AG04450 (cell line): ENCODE measurements around the gene CFB. TPM values are rescaled to one million over a fixed set of nuclear protein-coding genes. Genes with fewer than 3 reads are reported as not detected.
"Not testable (repeated sequence)": the region's sequence is repeated elsewhere in the genome, so short reads cannot be mapped to it uniquely, and the experiment has no call there.

Source experiments
- CTCF ChIA-PET: fragments of 300-600, 350-600 bp; formaldehyde crosslinking; extraction: SDS; loops from one replicate; lab custom pipeline; 2022; ENCODE audit warnings: antibody characterized with exemption, inconsistent platforms; lab: Charles Lee
- POLR2A ChIA-PET: fragments of 350-600 bp; formaldehyde crosslinking; extraction: SDS; loops from one replicate; lab custom pipeline; 2021; ENCODE audit warnings: antibody characterized with exemption, inconsistent platforms; lab: Yijun Ruan, JAX
- DNase-seq: peaks from one replicate; pipeline ENCODE4 v3.0.0-alpha.2; 2011; ENCODE audit warnings: low read depth, low spot score
- H3K27ac ChIP-seq: one replicate; pipeline ENCODE4 v1.5.1; 2012; ENCODE audit warnings: low read depth, low read length, control low read depth
- H3K27me3 ChIP-seq: one replicate; pipeline ENCODE4 v1.6.0; 2012; ENCODE audit warnings: low read length; ENCODE audit not compliant: control insufficient read depth, insufficient read depth
- H3K4me3 ChIP-seq: 2 replicates; pipeline ENCODE4 v1.5.1; 2011; ENCODE audit warnings: mild to moderate bottlenecking, low read depth, low read length, control low read depth
- H3K9me3 ChIP-seq: 2 replicates; pipeline ENCODE4 v1.5.1; 2012; ENCODE audit warnings: low read length; ENCODE audit not compliant: control insufficient read depth, insufficient read depth
- polyA plus RNA-seq: library from polyadenylated mRNA; depleted of rRNA; stranded (reverse); fragments of >200 nt; gene quantifications from 2 replicates; pipeline ENCODE4 v1.2.3, GENCODE V29; 2011
- TF ChIP-seq, protein P1 (sequence below): IDR thresholded peaks from 2 replicates; pipeline ENCODE4 v1.5.1; 2011; ENCODE audit warnings: low read depth, low read length, control low read depth, inconsistent platforms

The CFB gene
- polyA plus RNA-seq, 1 experiment = 14.0 TPM

- H3K4me3 ChIP-seq = no peak overlapping the region
- H3K27ac ChIP-seq = no peak overlapping the region
- ChIA-PET POLR2A (no interaction called here), CTCF (no interaction called here)
- no peak for DNase-seq
- H3K27me3 ChIP-seq = peaks cover 3% of the 10 kb centered on the region
- no peaks in the 10 kb centered on the region; the same call in 1 of the 2 replicates for H3K9me3 ChIP-seq
- TF ChIP-seq, protein P1, sequence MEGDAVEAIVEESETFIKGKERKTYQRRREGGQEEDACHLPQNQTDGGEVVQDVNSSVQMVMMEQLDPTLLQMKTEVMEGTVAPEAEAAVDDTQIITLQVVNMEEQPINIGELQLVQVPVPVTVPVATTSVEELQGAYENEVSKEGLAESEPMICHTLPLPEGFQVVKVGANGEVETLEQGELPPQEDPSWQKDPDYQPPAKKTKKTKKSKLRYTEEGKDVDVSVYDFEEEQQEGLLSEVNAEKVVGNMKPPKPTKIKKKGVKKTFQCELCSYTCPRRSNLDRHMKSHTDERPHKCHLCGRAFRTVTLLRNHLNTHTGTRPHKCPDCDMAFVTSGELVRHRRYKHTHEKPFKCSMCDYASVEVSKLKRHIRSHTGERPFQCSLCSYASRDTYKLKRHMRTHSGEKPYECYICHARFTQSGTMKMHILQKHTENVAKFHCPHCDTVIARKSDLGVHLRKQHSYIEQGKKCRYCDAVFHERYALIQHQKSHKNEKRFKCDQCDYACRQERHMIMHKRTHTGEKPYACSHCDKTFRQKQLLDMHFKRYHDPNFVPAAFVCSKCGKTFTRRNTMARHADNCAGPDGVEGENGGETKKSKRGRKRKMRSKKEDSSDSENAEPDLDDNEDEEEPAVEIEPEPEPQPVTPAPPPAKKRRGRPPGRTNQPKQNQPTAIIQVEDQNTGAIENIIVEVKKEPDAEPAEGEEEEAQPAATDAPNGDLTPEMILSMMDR = no peak
Measured at GRCh38 chr6:31927863-31928671, 17.8 kb upstream of the CFB start.

DNA sequence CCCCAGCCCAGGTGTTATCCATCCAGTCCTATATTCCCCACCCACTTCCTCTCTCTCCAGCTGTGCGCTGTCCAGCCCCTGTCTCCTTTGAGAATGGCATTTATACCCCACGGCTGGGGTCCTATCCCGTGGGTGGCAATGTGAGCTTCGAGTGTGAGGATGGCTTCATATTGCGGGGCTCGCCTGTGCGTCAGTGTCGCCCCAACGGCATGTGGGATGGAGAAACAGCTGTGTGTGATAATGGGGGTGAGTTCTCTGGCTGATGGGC is 17.3 kb upstream of the CFB start:
- no peaks in the 10 kb centered on the region; the same call in 1 of the 2 replicates for H3K9me3 ChIP-seq
- POLR2A ChIA-PET = no interaction called here

DNA sequence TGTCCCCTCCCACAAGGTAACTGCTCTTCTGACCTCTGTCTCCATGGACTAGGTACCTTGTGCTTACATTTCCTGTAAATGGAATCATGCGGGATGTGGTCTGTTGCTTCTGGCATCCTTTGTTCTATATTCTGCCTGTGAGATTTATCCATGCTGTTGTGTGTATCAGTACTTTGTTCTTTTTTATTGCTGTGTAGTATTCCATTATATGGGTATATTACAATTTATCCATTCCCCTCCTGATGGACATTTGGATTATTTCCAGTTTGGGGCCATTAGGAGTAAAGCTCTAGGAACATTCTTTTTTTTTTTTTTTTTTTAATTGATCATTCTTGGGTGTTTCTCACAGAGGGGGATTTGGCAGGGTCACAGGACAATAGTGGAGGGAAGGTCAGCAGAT is 14.9 kb upstream of the CFB start:
- H3K4me3 ChIP-seq = no peak overlapping the region
- no peak overlapping the region for H3K27ac ChIP-seq
- TF ChIP-seq, protein P1 = no peak
- H3K27me3 ChIP-seq = peaks cover 1% of the 10 kb centered on the region
- no peak for DNase-seq
- CTCF ChIA-PET = interaction anchor here (1.1 to 1.3 kb wide), 2 partner anchors 8 to 21 kb away, joined by 4 to 7 read pairs; no protein-coding TSS in a partner anchor
- H3K9me3 ChIP-seq = no peaks in the 10 kb centered on the region; the same call in 1 of the 2 replicates
- POLR2A ChIA-PET = no interaction called here

More for the DNA sequence above, 17.3 kb upstream of the CFB start:
- TF ChIP-seq, protein P1 = no peak
- CTCF ChIA-PET = no interaction called here
- H3K27ac ChIP-seq = no peak overlapping the region
- no peak for DNase-seq
- peaks cover 3% of the 10 kb centered on the region for H3K27me3 ChIP-seq
- no peak overlapping the region for H3K4me3 ChIP-seq

GRCh38 chr6:31932137-31932536 is 13.8 kb upstream of the CFB start:
- H3K27ac ChIP-seq, H3K27me3 ChIP-seq, H3K4me3 ChIP-seq, DNase-seq, CTCF ChIA-PET, POLR2A ChIA-PET, H3K9me3 ChIP-seq: not testable (repeated sequence)

DNA sequence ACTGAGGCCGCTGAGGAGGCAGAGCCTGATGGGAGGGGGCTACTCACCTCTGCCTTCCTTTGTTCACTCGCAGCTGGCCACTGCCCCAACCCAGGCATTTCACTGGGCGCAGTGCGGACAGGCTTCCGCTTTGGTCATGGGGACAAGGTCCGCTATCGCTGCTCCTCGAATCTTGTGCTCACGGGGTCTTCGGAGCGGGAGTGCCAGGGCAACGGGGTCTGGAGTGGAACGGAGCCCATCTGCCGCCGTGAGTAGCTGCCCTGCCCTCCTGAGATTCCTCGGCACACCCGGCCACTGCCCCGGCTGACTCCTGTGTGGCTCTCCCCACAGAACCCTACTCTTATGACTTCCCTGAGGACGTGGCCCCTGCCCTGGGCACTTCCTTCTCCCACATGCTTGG is 12.4 kb upstream of the CFB start:
- no peaks in the 10 kb centered on the region for H3K9me3 ChIP-seq
- no peaks in the 10 kb centered on the region for H3K27me3 ChIP-seq
- ChIA-PET POLR2A (no interaction called here), CTCF (no interaction called here)
- TF ChIP-seq, protein P1 = no peak
- H3K27ac ChIP-seq = no peak overlapping the region
- no peak for DNase-seq
- H3K4me3 ChIP-seq = no peak overlapping the region
